RWPE1 (cell line): ENCODE results near the gene PLXNC1.

Experiments
- CTCF ChIA-PET: fragments of 350-600 bp; sonication (Branson Sonifier 250); formaldehyde crosslinking; extraction: SDS; loops from one replicate; lab custom pipeline; 2021; lab: Yijun Ruan, JAX
- POLR2A ChIA-PET: fragments of 400-600 bp; formaldehyde crosslinking; extraction: SDS; loops from one replicate; lab custom pipeline; 2020; ENCODE audit warnings: antibody characterized with exemption; ENCODE audit not compliant: low non-redundant PET; lab: Yijun Ruan, JAX
- DNase-seq: peaks from one replicate; pipeline ENCODE4 v3.0.0; 2012; ENCODE audit warnings: low spot score
- H3K27ac ChIP-seq: fragments of 450-650 bp; 2 replicates; pipeline ENCODE4 v1.5.1; 2017
- CTCF ChIP-seq: fragments of 450-650 bp; conservative IDR thresholded peaks from 2 replicates; pipeline ENCODE4 v1.5.1; 2017; ENCODE audit warnings: low read depth, mild to moderate bottlenecking

PLXNC1 gene

GRCh38 chr12:94264736-94265485, 116.5 kb downstream of the PLXNC1 start:
- DNase-seq: no peak
- H3K27ac ChIP-seq: no peak overlapping the region
- ChIA-PET POLR2A (no interaction called here), CTCF (no interaction called here)
- TF ChIP-seq CTCF: no peak

- H3K27ac ChIP-seq: no peak overlapping the region
- ChIA-PET CTCF (interaction anchor here (0.7 kb wide), 1 partner anchor 270 kb away, joined by 3 read pairs; no protein-coding TSS in a partner anchor), POLR2A (no interaction called here)
- no peak for DNase-seq
- no peak for TF ChIP-seq CTCF
Observed at GRCh38 chr12:94265539-94265938, 117.2 kb downstream of the PLXNC1 start.

GRCh38 chr12:94265966-94266745, 117.8 kb downstream of the PLXNC1 start:
- TF ChIP-seq CTCF: no peak
- no peak for DNase-seq
- ChIA-PET CTCF (interaction anchor here (0.7 kb wide), 1 partner anchor 270 kb away, joined by 3 read pairs; no protein-coding TSS in a partner anchor), POLR2A (no interaction called here)
- no peak overlapping the region for H3K27ac ChIP-seq

- ChIA-PET POLR2A (no interaction called here), CTCF (no interaction called here)
- DNase-seq: no peak
- TF ChIP-seq CTCF: no peak
- H3K27ac ChIP-seq: no peak overlapping the region
Observed at GRCh38 chr12:94266796-94267536, 118.6 kb downstream of the PLXNC1 start.

GRCh38 chr12:94267537-94267872, 119.1 kb downstream of the PLXNC1 start:
- POLR2A ChIA-PET: no interaction called here
- TF ChIP-seq CTCF: no peak
- DNase-seq: no peak
- CTCF ChIA-PET: no interaction called here
- H3K27ac ChIP-seq: no peak overlapping the region

GRCh38 chr12:94267921-94268471, 119.6 kb downstream of the PLXNC1 start:
- POLR2A ChIA-PET: no interaction called here
- H3K27ac ChIP-seq: no peak overlapping the region
- CTCF ChIA-PET: no interaction called here
- TF ChIP-seq CTCF: no peak
- DNase-seq: no peak
